ENCODE data around the gene SLC43A1.

DNA sequence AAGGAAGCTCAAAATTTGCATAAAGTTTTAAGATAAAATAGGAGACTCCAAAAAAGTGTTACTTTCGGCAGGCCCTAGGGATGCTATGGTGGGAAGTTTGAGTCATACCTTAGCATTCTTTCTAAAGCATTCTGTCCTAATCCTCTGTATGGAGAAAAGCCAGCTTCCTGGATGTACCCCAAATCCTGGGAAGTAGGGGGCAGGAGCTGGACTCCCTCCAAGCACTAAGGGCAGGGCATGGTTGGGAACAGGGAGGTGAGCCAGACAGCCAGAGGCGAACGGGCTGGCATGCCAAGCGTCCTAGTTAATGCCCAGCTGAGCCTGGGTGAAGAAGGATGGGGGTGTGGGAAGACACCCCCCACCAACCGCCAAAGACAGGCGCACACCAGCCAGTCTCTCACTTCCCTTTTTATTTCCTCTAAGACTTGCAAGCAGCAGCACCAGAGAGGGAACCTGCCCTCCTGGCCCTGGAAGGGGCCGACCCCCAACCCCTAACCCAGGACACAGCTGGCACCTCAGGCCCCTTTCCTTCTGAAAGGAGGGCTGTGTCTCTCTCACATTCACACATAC is 31.3 kb downstream of the SLC43A1 start:
- TF ChIP-seq POLR2A (IDR thresholded peaks at IDR 0.05; ENCODE audit: low read depth, low read length) (no peak), POLR2AphosphoS5 (IDR thresholded peaks at IDR 0.05; ENCODE audit: low read depth, low read length) (no peak)
